Ovary (tissue), 3 donors: Measurements from ENCODE around the gene DDX47.

Experiments
- POLR2A ChIP-seq: fragments of 450-650 bp; IDR thresholded peaks from one replicate; pipeline ENCODE4 v1.6.1; 2017; ENCODE audit warnings: antibody characterized with exemption, mild to moderate bottlenecking, moderate library complexity
- TF ChIP-seq, protein P1 (sequence below), 3 donors: fragments of 450-650 bp in 2 of 3; fragments of 200-600 bp in 1 of 3; IDR thresholded peaks; one replicate each; pipeline versions ENCODE4 v1.5.1 to v1.8.0; 2016 to 2022; ENCODE audit warnings: antibody characterized with exemption in 3 of 3, mild to moderate bottlenecking in 1 of 3
- donor health status: DM: no; HTN: no; CAD: no.

DNA sequence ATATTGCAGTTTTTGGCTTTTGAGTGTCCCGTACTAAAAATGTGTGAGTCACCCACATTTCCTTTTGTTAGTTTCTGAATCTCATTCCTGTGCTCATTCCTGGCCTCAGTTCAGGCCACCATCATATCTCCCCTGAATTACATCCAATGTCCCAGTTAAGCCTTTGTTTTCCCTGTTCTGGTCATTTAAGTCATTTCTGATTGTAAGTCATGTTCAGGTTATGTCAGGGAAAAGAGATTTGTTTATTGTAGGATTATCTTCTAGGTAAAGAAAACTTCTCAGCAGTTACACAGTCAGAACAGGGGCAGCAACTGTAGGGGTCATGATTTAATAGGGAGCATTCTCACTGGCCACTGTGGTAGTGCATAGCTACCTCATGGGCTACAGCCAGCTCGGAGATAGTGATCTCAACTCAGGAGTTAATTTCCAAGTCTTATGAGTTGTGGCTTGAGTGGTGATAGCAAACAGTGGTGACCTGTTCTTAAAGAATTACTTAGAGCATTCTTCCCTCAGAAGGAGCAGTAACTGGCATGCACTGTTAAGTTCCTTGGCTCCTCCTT lies 6.7 kb downstream of the DDX47 start:
- no peak for TF ChIP-seq POLR2A
- TF ChIP-seq, protein P1, sequence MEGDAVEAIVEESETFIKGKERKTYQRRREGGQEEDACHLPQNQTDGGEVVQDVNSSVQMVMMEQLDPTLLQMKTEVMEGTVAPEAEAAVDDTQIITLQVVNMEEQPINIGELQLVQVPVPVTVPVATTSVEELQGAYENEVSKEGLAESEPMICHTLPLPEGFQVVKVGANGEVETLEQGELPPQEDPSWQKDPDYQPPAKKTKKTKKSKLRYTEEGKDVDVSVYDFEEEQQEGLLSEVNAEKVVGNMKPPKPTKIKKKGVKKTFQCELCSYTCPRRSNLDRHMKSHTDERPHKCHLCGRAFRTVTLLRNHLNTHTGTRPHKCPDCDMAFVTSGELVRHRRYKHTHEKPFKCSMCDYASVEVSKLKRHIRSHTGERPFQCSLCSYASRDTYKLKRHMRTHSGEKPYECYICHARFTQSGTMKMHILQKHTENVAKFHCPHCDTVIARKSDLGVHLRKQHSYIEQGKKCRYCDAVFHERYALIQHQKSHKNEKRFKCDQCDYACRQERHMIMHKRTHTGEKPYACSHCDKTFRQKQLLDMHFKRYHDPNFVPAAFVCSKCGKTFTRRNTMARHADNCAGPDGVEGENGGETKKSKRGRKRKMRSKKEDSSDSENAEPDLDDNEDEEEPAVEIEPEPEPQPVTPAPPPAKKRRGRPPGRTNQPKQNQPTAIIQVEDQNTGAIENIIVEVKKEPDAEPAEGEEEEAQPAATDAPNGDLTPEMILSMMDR (IDR thresholded peaks at IDR 0.05): no peak
